Neuronal stem cell (in vitro differentiated cells): ENCODE results near the gene SYNE2.

Experiments
- DNase-seq: peaks from one replicate; pipeline ENCODE4 v3.0.0-alpha.2; 2013; ENCODE audit warnings: low spot score
- H2AFZ ChIP-seq: one replicate; pipeline ENCODE4 v1.6.1; 2013; ENCODE audit warnings: mild to moderate bottlenecking, low read length, inconsistent platforms
- H2AK5ac ChIP-seq: 2 replicates; pipeline ENCODE4 v1.6.1; 2013; ENCODE audit warnings: low read depth, mild to moderate bottlenecking, inconsistent platforms, low read length, moderate library complexity, mixed read lengths
- H2BK120ac ChIP-seq: 2 replicates; pipeline ENCODE4 v1.6.1; 2013; ENCODE audit warnings: low read depth, mild to moderate bottlenecking, inconsistent platforms, low read length, moderate library complexity, mixed read lengths
- H2BK12ac ChIP-seq: one replicate; pipeline ENCODE4 v1.6.1; 2013; ENCODE audit warnings: low read length, inconsistent platforms
- H2BK15ac ChIP-seq: 2 replicates; pipeline ENCODE4 v1.6.1; 2013; ENCODE audit warnings: mild to moderate bottlenecking, low read length, inconsistent platforms, mixed read lengths
- H2BK5ac ChIP-seq: one replicate; pipeline ENCODE4 v1.6.1; 2013; ENCODE audit warnings: inconsistent platforms, mild to moderate bottlenecking, low read length, moderate library complexity
- H3K14ac ChIP-seq: one replicate; pipeline ENCODE4 v1.6.1; 2013; ENCODE audit warnings: low read length, inconsistent platforms
- H3K18ac ChIP-seq: 2 replicates; pipeline ENCODE4 v1.6.1; 2013; ENCODE audit warnings: low read length, inconsistent platforms
- H3K23ac ChIP-seq: 2 replicates; pipeline ENCODE4 v1.6.1; 2013; ENCODE audit warnings: low read depth, mild to moderate bottlenecking, mixed read lengths, low read length, inconsistent platforms; ENCODE audit not compliant: poor library complexity
- H3K27ac ChIP-seq: replicated peaks from 3 replicates; pipeline ENCODE4 v1.5.1; 2013; ENCODE audit warnings: low read length, inconsistent platforms
- H3K27me3 ChIP-seq, 3 experiments: 2 replicates each; pipeline ENCODE4 v1.6.1; 2013; ENCODE audit warnings: low read length in 3 of 3, mild to moderate bottlenecking in 2 of 3, inconsistent platforms in 1 of 3, low read depth in 1 of 3, mixed read lengths in 1 of 3, moderate library complexity in 1 of 3; ENCODE audit not compliant: control insufficient read depth in 3 of 3, insufficient read depth in 3 of 3
- H3K36me3 ChIP-seq, 2 donors: replicated peaks in 1 of 2; 2 replicates each; pipeline ENCODE4 v1.6.1; 2013; ENCODE audit warnings: low read length in 2 of 2; ENCODE audit not compliant: control insufficient read depth in 2 of 2, insufficient read depth in 2 of 2
- H3K4ac ChIP-seq: 2 replicates; pipeline ENCODE4 v1.6.1; 2013; ENCODE audit warnings: inconsistent platforms, mild to moderate bottlenecking, low read length, moderate library complexity
- H3K4me1 ChIP-seq, 2 donors: 1 replicate in 1 of 2; 2 replicates in 1 of 2; pipeline ENCODE4 v1.6.1; 2013; ENCODE audit warnings: low read length in 2 of 2, low read depth in 1 of 2; ENCODE audit not compliant: control insufficient read depth in 2 of 2, insufficient read depth in 1 of 2
- H3K4me2 ChIP-seq: one replicate; pipeline ENCODE4 v1.6.1; 2013; ENCODE audit warnings: mild to moderate bottlenecking, low read length, inconsistent platforms; ENCODE audit not compliant: insufficient read depth, poor library complexity, severe bottlenecking
- H3K4me3 ChIP-seq, 2 donors: 2 replicates each; pipeline ENCODE4 v1.5.1; 2013; ENCODE audit warnings: low read length in 2 of 2, mild to moderate bottlenecking in 2 of 2, inconsistent platforms in 1 of 2, moderate library complexity in 1 of 2
- H3K79me1 ChIP-seq: one replicate; pipeline ENCODE4 v1.6.1; 2013; ENCODE audit warnings: low read depth, mild to moderate bottlenecking, inconsistent platforms, low read length, moderate library complexity
- H3K9ac ChIP-seq: one replicate; pipeline ENCODE4 v1.6.1; 2013; ENCODE audit warnings: mild to moderate bottlenecking, low read depth, low read length, inconsistent platforms; ENCODE audit not compliant: poor library complexity
- H3K9me3 ChIP-seq, 2 donors: replicated peaks in 1 of 2; 2 replicates each; pipeline versions ENCODE3 to v1.6.1; 2013; ENCODE audit warnings: low read length in 2 of 2, mild to moderate bottlenecking in 2 of 2, inconsistent platforms in 1 of 2, low read depth in 1 of 2, mixed read lengths in 1 of 2, moderate library complexity in 1 of 2; ENCODE audit not compliant: control insufficient read depth in 2 of 2, insufficient read depth in 1 of 2
- H4K8ac ChIP-seq: one replicate; pipeline ENCODE4 v1.6.1; 2013; ENCODE audit warnings: low read depth, mild to moderate bottlenecking, inconsistent platforms, low read length, moderate library complexity
- H4K91ac ChIP-seq: one replicate; pipeline ENCODE4 v1.6.1; 2013; ENCODE audit warnings: low read length, low read depth, mild to moderate bottlenecking, inconsistent platforms; ENCODE audit not compliant: poor library complexity
- WGBS, 2 donors: extraction: QIAGEN DNeasy Blood & Tissue Kit; methylation state at CpG; one replicate each; pipeline ENCODE4 v1.1.7; 2013; ENCODE audit warnings: missing lambda C conversion rate in 2 of 2, mixed read lengths in 1 of 2; ENCODE audit not compliant: insufficient read length in 2 of 2, insufficient replicate concordance in 1 of 2; ENCODE audit errors: extremely low coverage in 2 of 2; 5-methylcytosine and 5-hydroxymethylcytosine counted together

The SYNE2 gene

GRCh38 chr14:64194404-64194803, 341.6 kb downstream of the SYNE2 start:
- H3K4me2 ChIP-seq: no peak overlapping the region
- H2BK15ac ChIP-seq: no peak overlapping the region
- H3K9me3 ChIP-seq: peaks cover 0 to 2% of the 10 kb centered on the region in 2 donors
- no peak overlapping the region for H3K18ac ChIP-seq
- no peak overlapping the region for H4K91ac ChIP-seq
- H2BK12ac ChIP-seq: no peak overlapping the region
- H3K23ac ChIP-seq: no peak overlapping the region
- H4K8ac ChIP-seq: no peak overlapping the region
- H3K4me1 ChIP-seq: peaks cover 12 to 17% of the 10 kb centered on the region in 2 donors
- H3K36me3 ChIP-seq: peaks cover 9 to 26% of the 10 kb centered on the region in 2 donors
- no peak overlapping the region for H3K4ac ChIP-seq
- no CpG with 5 or more reads among the region's 3 CpGs for WGBS, 2 donors
- H3K4me3 ChIP-seq: no peak overlapping the region
- no peak overlapping the region for H2AFZ ChIP-seq
- H3K14ac ChIP-seq: no peak overlapping the region
- H2BK5ac ChIP-seq: no peak overlapping the region
- H3K27ac ChIP-seq: no peak overlapping the region
- no peaks in the 10 kb centered on the region for H3K27me3 ChIP-seq
- H3K79me1 ChIP-seq: no peaks in the 10 kb centered on the region
- H2BK120ac ChIP-seq: no peak overlapping the region
- no peak overlapping the region for H3K9ac ChIP-seq
- no peak for DNase-seq
- H2AK5ac ChIP-seq: no peak overlapping the region

GRCh38 chr14:64195199-64195598, 342.4 kb downstream of the SYNE2 start:
- H2BK12ac ChIP-seq: no peak overlapping the region
- H2AK5ac ChIP-seq: no peak overlapping the region
- H3K4me3 ChIP-seq: no peak overlapping the region
- no peak overlapping the region for H2AFZ ChIP-seq
- no peak overlapping the region for H3K4me2 ChIP-seq
- no peak overlapping the region for H3K9ac ChIP-seq
- H2BK15ac ChIP-seq: no peak overlapping the region
- peaks cover 0 to 2% of the 10 kb centered on the region in 2 donors for H3K9me3 ChIP-seq
- DNase-seq: no peak
- no peak overlapping the region for H3K4ac ChIP-seq
- H3K4me1 ChIP-seq: peaks cover 16 to 21% of the 10 kb centered on the region in 2 donors
- no peak overlapping the region for H3K23ac ChIP-seq
- no peak overlapping the region for H2BK120ac ChIP-seq
- H3K14ac ChIP-seq: no peak overlapping the region
- H2BK5ac ChIP-seq: no peak overlapping the region
- peaks cover 7 to 18% of the 10 kb centered on the region in 2 donors for H3K36me3 ChIP-seq
- H3K27ac ChIP-seq: no peak overlapping the region
- H3K18ac ChIP-seq: no peak overlapping the region
- no peak overlapping the region for H4K91ac ChIP-seq
- no CpG with 5 or more reads among the region's 2 CpGs for WGBS, 2 donors
- no peak overlapping the region for H4K8ac ChIP-seq
- no peaks in the 10 kb centered on the region for H3K27me3 ChIP-seq
- H3K79me1 ChIP-seq: no peaks in the 10 kb centered on the region

GRCh38 chr14:64196056-64196455, 343.3 kb downstream of the SYNE2 start:
- H3K4ac ChIP-seq: no peak overlapping the region
- no peak overlapping the region for H3K23ac ChIP-seq
- H4K8ac ChIP-seq: no peak overlapping the region
- no peak overlapping the region for H3K9ac ChIP-seq
- peaks cover 2 to 18% of the 10 kb centered on the region in 2 donors for H3K36me3 ChIP-seq
- peak overlapping the region; percentile 46 for H2BK12ac ChIP-seq
- peaks cover 19 to 25% of the 10 kb centered on the region in 2 donors for H3K4me1 ChIP-seq
- no peak overlapping the region for H3K4me3 ChIP-seq
- H2AFZ ChIP-seq: no peak overlapping the region
- no peak overlapping the region for H2BK15ac ChIP-seq
- H3K9me3 ChIP-seq: peaks cover 0 to 2% of the 10 kb centered on the region in 2 donors
- no peak overlapping the region for H3K27ac ChIP-seq
- no peak overlapping the region for H3K14ac ChIP-seq
- WGBS, 2 donors: no CpG with 5 or more reads among the region's 5 CpGs
- H2BK5ac ChIP-seq: no peak overlapping the region
- H3K4me2 ChIP-seq: no peak overlapping the region
- DNase-seq: no peak
- H3K27me3 ChIP-seq: no peaks in the 10 kb centered on the region
- H3K18ac ChIP-seq: no peak overlapping the region
- H3K79me1 ChIP-seq: no peaks in the 10 kb centered on the region
- H2BK120ac ChIP-seq: no peak overlapping the region
- no peak overlapping the region for H4K91ac ChIP-seq
- H2AK5ac ChIP-seq: no peak overlapping the region

- H2AFZ ChIP-seq: peak overlapping the region; percentile 90
- H3K4me3 ChIP-seq: peak overlapping the region; percentile 51 to 74
- no peak overlapping the region for H3K23ac ChIP-seq
- no peak overlapping the region for H2BK12ac ChIP-seq
- H3K4me2 ChIP-seq: peak overlapping the region; percentile 64
- peaks cover 0 to 2% of the 10 kb centered on the region in 2 donors for H3K9me3 ChIP-seq
- H2BK120ac ChIP-seq: no peak overlapping the region
- no peak overlapping the region for H2AK5ac ChIP-seq
- DNase-seq: peak; percentile 51
- no CpG with 5 or more reads among the region's 20 CpGs for WGBS, 2 donors
- no peak overlapping the region for H4K8ac ChIP-seq
- H3K27me3 ChIP-seq: no peaks in the 10 kb centered on the region
- peaks cover 2 to 12% of the 10 kb centered on the region in 2 donors for H3K36me3 ChIP-seq
- H3K18ac ChIP-seq: peak overlapping the region; percentile 15
- no peaks in the 10 kb centered on the region for H3K79me1 ChIP-seq
- H2BK5ac ChIP-seq: no peak overlapping the region
- no peak overlapping the region for H3K4ac ChIP-seq
- peaks cover 19 to 25% of the 10 kb centered on the region in 2 donors for H3K4me1 ChIP-seq
- H2BK15ac ChIP-seq: no peak overlapping the region
- H3K14ac ChIP-seq: no peak overlapping the region
- H4K91ac ChIP-seq: no peak overlapping the region
- no peak overlapping the region for H3K9ac ChIP-seq
- H3K27ac ChIP-seq: no peak overlapping the region
Measured at GRCh38 chr14:64196814-64197411, 344.1 kb downstream of the SYNE2 start.
